Measurements from ENCODE around the gene PPP4R4. TPM values are rescaled to one million over a fixed set of nuclear protein-coding genes. Genes with fewer than 3 reads are reported as not detected.
"Not testable (repeated sequence)": the region's sequence is repeated elsewhere in the genome, so short reads cannot be mapped to it uniquely, and the experiment has no call there.

Gene PPP4R4
- total RNA-seq, 1 donor from 2014 or later = 0.82 TPM

DNA sequence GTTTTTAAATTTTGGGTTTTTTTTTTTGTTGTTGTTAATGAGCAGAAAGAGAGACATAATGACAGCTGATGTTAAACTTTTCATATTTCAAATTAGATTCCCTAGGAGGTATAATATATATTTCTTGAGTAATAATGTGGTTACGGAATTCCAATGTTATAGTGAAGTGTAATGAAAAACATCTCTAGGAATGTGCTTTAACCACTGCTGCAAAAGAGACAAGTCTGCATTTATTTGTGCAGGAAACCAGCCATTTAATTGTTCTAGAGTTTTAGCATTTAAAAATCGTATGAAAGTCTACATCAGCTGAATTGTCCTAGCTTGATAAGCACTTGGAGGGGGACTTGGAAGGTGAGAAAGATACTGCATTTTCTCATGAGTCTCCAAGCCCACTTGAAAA lies 104.6 kb downstream of the PPP4R4 start:
- DNase-seq = no peak

DNA sequence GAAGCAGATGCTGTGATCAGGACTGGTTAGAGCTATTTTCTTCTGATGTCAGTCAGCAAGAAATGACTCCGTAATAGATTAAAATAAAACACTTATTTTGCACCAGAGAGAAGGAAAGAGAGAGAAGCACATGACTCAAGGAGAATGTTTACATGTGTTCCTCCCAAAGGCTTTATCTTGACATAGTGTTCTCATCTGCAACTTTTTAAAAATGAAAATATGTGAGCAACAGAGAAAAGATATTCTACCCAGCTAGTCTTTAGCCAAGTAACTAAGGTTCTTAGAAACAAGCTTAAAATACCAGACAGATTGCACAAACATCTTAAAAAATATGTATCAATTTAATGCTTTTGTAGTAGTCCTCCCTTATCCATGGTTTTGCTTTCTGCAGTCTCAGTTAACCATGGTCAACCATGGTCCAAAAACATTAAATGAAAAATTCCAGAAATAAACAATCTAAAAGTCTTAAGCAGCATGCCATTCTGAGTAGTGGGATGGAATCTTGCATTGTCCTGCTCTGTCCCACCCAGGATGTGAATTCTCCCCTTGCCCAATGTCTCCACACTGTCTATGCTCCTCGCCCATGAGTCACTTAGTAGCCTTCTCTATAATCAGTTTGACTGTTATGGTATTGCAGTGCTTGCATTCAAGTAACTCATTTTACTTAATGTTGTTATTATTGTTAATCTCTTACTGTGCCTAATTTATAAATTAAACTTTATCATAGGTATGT lies 109.0 kb downstream of the PPP4R4 start:
- DNase-seq = no peak

GRCh38 chr14:94284221-94284620 lies 110.1 kb downstream of the PPP4R4 start:
- DNase-seq = no peak

- no peak for DNase-seq
Measured at GRCh38 chr14:94285158-94285557, 111.0 kb downstream of the PPP4R4 start.

DNA sequence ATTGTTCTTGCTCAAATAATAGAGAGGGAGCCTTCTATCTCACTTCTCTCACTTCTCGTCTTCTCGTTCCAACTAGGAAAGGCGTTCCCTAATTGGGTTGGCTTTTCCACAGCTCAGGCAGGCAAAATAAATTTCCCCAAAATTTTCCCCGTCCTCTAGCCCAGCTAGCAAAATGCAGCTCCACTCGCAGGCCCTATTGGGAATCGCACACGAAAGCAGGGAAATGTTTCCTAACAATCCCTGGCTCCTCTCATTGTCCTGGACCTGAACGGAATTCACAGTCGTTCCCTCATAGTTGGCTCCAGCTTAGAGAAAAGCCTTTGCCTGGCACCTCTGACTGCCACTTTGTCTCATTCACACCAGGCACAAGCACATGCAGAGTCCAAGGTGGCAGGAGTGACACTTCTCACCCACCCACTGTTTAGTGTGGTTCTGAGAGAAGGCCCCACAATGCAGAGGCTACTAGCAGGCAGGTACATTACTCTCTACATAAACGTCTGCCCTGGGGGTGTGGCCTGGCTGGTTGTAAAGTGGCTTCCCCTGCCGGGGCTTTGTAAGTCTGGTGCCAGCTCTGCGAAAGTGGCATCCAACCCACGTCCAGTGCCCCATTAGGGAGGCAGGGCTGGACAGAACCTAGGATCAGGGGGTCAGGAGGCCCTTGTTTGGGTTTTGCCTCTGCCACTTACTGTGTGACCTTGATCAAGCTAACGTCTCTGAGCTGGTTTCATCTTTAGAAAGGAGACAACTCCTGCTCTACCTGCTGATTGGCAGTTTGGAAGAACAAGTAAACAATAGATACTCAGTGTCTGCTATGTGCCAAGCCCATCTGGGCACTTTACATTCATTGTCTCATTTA lies 114.7 kb downstream of the PPP4R4 start:
- DNase-seq = no peak

DNA sequence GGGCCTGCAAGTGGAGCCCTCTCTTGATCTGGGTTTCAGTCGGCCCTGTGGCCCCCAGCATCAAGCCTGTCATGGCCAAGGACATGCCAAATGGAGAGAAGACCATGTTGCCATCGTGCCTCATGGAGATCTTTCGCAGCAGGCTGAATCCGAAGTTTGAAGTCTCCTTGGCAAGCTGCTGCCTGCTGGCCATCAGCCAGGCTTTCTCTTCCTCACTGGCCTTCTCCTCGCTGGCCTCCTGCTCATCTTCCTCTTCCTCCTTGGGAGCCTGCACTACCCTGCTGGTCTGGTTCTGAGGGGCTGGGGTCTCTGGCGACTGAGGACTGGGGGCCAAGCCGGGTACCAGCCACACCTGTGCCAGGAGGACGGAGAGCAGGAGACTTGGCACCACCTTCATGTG lies 116.1 kb downstream of the PPP4R4 start:
- DNase-seq = no peak

DNA sequence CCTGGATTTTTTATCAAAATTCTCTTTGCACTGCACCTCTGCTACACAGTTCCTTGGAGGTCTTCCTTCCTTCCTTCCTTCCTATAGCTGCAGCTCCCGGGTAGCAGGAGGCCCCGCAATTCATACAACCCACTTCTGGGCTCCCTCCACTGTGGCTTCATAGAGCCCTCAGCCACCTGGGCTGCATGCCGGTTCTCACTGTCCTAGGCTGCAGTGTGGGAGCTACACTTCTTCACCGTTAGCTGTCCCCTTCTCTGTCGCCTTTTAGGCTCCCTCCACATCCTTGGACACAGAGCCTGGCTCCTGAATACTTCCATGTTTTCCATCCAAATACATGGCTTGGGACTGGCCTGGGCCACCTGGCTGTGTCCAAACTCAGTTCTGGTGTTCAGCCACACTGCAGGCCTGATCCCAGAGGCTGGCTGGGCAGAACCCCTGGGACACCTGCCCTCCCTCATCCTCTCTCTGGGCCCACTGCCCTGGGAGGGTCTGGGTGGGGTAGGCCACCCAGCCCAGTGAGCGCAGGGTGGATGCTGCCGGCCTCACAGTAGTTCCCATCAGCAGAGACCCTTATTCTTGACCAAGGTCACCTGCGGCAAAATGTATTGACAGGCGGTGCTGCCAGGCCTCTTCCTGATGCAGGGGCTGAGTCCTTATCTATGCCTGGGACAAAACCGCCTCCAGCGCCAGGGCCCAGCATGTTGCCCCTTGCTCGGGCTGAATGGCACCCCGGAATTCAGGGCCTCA lies 117.2 kb downstream of the PPP4R4 start:
- no peak for DNase-seq

DNA sequence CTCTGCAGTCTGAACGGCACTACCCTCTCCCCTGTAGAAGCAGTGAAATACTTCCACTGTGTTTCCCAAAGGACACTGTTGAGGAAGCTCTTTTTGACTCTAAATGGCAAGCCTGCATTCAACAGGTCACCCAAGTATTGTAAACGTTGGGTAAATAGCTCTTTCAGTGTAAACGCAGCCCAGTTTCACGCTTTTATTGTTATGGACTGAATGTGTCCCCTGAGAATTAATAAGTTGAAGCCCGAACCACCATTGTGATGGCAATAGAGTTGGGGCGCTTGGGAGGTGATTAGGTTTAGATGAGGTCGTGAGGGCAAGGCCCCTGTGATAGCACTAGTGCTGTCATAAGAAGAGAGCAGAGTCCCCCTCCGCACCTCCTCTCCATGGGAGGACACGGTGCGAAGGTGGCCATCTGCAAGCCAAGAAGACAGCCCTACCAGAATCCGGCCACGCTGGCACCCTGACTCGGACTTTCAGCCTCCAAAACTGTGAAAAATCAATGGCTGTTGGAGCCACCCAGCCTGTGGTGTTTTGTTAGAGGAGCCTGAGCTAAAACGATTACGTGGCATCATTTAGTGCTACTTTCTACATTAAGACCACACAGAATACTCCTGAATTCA lies 117.9 kb downstream of the PPP4R4 start:
- no peak for DNase-seq

DNA sequence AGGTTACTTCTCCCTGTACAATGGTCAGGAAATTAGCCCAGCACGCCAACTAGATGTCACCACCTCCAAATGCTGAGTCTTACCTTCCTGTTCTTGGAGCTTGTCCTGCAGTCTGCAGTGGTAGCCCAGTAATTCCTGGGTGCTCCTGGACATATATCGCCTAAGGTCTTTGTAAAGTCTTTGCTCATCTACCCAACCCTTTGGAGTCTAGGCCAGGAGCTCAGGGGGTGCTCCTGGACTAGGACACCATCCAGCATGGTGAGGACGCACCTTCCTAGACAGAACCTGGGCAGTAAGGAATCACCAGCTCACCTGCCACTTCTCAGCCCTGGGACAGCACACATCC lies 118.4 kb downstream of the PPP4R4 start:
- DNase-seq = no peak

- DNase-seq = no peak
Measured at GRCh38 chr14:94292872-94293577, 118.9 kb downstream of the PPP4R4 start, which contains the start of gene SERPINA10. SERPINA10 (minus strand) TSS chr14:94293268; CDS start chr14:94290593, 2,675 bp downstream.

DNA sequence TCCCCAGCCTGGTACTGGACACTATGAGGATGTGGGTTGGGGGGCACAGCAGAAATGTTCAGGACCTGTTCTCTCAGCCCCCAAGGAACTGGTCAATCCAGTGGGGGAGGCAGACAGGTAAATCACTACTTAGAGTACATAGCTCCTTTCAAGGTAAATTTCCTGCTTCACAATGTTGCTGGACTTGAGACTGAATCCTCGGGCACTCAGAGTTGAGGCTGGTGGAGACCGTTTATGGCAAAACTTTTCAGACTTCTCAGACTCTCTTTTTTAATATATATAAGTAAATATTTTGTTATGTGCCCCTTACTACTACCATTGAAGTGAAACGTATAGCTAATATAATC lies 119.4 kb downstream of the PPP4R4 start:
- DNase-seq = no peak

GRCh38 chr14:94295360-94296180 lies 121.4 kb downstream of the PPP4R4 start:
- no peak for DNase-seq

DNA sequence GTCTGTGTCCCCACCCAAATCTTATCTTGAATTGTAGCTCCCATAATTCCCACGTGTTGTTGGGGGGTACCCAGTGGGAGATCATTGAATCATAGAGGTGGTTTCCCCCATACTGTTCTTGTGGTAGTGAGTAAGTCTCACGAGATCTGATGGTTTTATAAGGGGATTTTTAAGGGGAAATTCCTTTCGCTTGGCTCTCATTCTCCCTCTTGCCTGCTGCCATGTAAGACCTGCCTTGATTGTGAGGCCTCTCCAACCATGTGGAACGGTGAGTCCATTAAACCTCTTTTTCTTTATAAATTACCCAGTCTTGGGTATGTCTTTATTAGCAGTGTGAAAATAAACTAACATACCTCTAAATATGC lies 122.0 kb downstream of the PPP4R4 start:
- DNase-seq = not testable (repeated sequence)

- no peak for DNase-seq
Measured at GRCh38 chr14:94298130-94298529, 124.0 kb downstream of the PPP4R4 start.

DNA sequence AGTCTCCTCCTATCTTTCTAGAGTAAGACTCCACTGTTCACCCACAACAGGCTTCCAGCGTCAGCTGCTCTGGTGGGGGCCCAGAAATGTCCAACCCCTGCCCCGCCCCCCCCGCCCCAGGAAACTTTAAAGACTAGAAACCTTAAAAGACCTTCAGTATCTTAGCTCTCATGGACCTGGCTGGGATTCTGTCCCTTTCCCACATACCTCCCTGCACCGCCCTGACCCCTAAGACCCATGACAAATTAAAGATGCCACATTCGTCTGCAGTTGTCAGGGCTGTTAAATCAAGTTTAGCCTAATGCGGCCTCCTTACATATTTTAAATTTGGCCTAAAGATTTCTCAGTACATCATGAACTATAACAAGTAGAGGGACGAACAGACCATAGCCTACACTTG lies 129.0 kb downstream of the PPP4R4 start:
- no peak for DNase-seq

GRCh38 chr14:94304243-94304642 lies 130.1 kb downstream of the PPP4R4 start:
- no peak for DNase-seq

DNA sequence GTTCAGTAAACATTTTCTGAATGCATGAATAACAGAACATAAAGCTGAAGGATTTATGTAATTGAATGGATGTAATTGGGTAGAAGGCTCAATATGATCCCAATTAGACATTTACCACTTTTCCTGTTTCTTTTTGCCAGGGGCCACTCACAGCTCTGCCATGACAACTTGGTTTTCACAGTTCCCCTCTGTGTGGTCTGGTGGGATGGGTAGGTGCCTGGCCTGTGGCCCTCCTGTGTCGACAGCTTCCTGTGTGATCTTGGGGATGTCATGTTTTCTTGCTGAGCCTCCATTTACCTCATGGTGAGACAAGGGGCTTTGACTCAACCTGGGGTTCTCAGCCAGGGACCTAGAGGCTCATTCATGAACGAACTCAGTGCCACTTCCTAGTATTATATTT lies 131.5 kb downstream of the PPP4R4 start:
- no peak for DNase-seq

DNA sequence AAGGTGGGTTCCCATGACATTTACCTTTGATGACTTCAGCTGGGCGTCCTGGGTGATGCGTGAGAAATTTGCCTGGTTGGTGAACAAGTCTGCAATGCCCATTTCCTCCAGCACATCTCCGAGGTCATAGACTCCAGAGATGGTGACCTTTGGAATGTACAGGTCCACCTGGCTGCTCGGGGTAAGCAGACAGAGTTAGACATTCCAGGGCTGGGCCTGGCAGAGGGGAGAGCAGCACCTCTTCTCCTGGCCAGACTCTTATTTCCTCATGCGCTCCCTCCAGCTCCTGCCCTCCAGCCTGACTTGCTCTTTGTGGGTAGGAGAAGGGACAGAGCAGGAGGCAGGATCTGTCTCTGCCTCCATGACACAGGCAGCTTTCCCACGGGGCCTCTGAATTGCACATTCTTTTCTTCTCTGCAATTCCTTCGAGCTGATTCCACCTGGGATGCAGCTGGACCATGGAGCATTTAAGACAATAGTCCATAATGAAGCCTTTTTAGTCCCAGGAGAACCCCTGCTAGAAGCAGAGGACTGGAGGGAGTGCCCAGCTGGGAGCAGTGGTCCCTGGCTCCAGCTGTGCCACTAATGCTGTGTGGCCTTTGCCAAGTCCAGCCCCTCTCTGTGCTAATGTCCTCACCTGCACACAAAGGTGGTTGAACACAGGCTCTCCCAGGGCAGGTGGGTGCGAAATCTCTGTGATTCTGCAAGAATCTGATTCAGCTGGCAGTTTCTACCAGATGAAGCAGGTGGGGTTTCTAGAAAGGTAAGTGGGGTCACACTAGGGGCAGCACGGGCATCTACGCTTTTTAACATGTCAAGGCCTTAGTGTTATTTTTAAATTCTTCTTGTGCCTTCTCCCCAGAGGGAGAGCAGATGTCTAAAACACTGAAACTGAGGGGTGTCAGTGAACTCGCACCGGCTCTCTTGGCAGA lies 132.2 kb downstream of the PPP4R4 start:
- no peak for DNase-seq

- DNase-seq = no peak
Measured at GRCh38 chr14:94307410-94307992, 133.4 kb downstream of the PPP4R4 start.

DNA sequence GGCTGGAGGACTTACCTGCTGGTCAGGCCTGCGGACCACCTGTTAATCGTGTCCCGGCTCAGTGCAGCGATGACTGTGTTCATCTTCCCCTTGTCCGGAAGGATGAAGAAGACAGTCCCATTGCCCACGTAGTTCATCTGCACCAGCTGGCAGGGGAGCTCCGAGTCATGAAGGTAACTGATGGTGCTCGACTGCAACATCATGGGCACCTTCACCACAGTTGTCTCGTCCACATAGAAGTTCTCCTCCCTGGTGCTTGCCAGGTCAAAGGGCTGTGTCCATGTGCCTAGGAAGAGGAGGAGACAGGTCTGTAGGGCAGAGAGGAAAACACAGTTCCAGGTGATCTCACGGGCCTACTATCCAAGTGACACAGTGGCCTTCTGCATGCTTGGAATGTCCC lies 135.6 kb downstream of the PPP4R4 start:
- no peak for DNase-seq

Measured in tongue (tissue), 2 donors.